Measurements from ENCODE around the gene FAAP20.

DNA sequence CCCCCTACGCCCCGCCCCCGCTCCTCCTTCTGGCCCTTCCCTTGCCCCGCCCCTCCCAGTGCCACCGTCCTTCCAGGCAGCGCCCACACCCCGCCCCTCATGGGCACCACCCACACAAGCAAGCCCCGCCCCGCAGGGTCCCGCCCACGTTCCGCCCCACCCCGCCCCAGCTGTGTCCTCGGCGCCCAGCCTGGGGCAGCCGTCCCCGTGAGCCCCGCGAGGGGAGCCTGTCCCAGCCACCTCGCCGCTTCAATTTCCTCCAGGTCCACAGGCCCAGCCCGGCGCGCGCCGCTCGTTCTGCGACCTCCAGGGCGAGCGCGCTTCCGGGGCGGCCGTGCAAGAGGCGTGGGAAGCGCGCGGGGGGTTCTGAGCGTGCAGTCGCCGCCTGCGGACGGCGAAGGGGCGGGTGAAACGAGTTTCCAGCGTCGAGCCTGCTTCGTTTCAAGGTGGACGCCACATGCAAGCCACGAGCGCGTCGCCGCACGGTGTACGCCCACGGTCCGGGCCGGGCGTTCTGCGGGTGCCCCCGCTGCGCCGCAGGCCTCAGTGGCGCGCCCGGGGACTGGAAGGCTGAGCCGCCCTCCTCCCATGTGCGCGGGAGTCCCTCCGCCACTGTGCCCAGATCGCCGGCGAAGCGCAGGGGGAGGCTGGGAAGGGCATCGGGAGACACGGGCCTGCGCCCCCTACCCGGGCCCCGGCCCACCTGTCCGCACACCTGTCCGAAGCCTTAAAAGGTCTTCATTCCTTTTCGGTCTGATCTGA, 10.8 kb upstream of the FAAP20 start:
- TF ChIP-seq CTCF (IDR thresholded peaks at IDR 0.05; ENCODE audit: insufficient read depth, low read length, poor library complexity, severe bottlenecking), result no peak
- no peak for TF ChIP-seq EZH2phosphoT487 (conservative IDR thresholded peaks at IDR 0.05; ENCODE audit: low read length)
